KMS-11 (cell line): ENCODE measurements around the gene GUCY1A1.
"Not testable (repeated sequence)": the region's sequence is repeated elsewhere in the genome, so short reads cannot be mapped to it uniquely, and the experiment has no call there.

Source experiments
- H2AFZ ChIP-seq: fragments of 200-600 bp; sonication (generic); 2 replicates; pipeline ENCODE4 v1.6.1; 2016; ENCODE audit warnings: antibody characterized with exemption, mixed run types, low read depth
- H3K27ac ChIP-seq: fragments of 200-600 bp; sonication (generic); 2 replicates; pipeline ENCODE4 v1.6.1; 2016; ENCODE audit warnings: mild to moderate bottlenecking, mixed run types
- H3K27me3 ChIP-seq: fragments of 200-600 bp; sonication (generic); 2 replicates; pipeline ENCODE4 v1.6.1; 2017; ENCODE audit warnings: mild to moderate bottlenecking, low read depth, mixed run types, moderate library complexity; ENCODE audit not compliant: insufficient read depth
- H3K36me3 ChIP-seq: fragments of 200-600 bp; sonication (generic); 2 replicates; pipeline ENCODE4 v1.6.1; 2017; ENCODE audit warnings: mild to moderate bottlenecking, mixed run types; ENCODE audit not compliant: insufficient read depth
- H3K4me1 ChIP-seq: fragments of 200-600 bp; sonication (generic); 2 replicates; pipeline ENCODE4 v1.6.1; 2016; ENCODE audit warnings: mild to moderate bottlenecking, low read depth, mixed run types; ENCODE audit not compliant: poor library complexity, severe bottlenecking
- H3K4me2 ChIP-seq: fragments of 200-600 bp; sonication (generic); 2 replicates; pipeline ENCODE4 v1.7.0; 2016; ENCODE audit warnings: mild to moderate bottlenecking, mixed run types
- H3K4me3 ChIP-seq: fragments of 200-600 bp; sonication (generic); IDR thresholded peaks from 2 replicates; pipeline ENCODE4 v1.6.1; 2017; ENCODE audit warnings: low read depth, low read length, mixed read lengths; ENCODE audit not compliant: insufficient read depth
- H3K79me2 ChIP-seq: fragments of 200-600 bp; sonication (generic); 2 replicates; pipeline ENCODE4 v1.6.1; 2016; ENCODE audit warnings: low read depth, mixed run types; ENCODE audit not compliant: insufficient read depth
- H3K9ac ChIP-seq: fragments of 200-600 bp; sonication (generic); 2 replicates; pipeline ENCODE4 v1.6.1; 2016; ENCODE audit warnings: mild to moderate bottlenecking, mixed run types
- H4K20me1 ChIP-seq: fragments of 200-600 bp; sonication (generic); 2 replicates; pipeline ENCODE4 v1.6.1; 2016; ENCODE audit warnings: mild to moderate bottlenecking, mixed run types; ENCODE audit not compliant: insufficient read depth
- TF ChIP-seq, protein P1 (sequence below): fragments of 200-600 bp; sonication (generic); conservative IDR thresholded peaks from 2 replicates; pipeline ENCODE4 v1.6.1; 2017; ENCODE audit warnings: low read depth, mild to moderate bottlenecking, antibody characterized with exemption, low read length, moderate library complexity, mixed read lengths

The GUCY1A1 gene

DNA sequence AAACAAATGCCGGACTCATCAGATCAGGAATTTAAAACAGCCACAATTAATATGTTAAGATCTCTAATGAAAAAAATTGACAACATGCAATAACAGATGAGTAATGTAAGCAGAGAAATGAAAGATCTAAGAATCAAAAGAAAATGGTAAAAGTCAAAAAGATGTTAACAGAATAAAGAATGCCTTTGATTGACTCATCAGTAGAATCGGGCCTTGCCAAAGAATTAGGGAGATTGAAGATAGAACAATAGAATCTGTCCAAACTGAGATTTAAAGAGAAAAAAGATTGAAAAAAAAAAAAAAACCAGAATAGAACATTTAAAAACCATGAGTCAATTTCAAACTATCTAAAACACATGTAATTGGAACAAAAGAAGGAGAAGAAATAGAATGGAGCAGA, 25.9 kb upstream of the GUCY1A1 start:
- H3K4me2 ChIP-seq: peak overlapping the region; percentile 75
- H3K79me2 ChIP-seq: no peaks in the 10 kb centered on the region
- no peaks in the 10 kb centered on the region for H3K36me3 ChIP-seq
- peak overlapping the region; percentile 69 for H3K9ac ChIP-seq
- H3K27ac ChIP-seq: peak overlapping the region; percentile 93
- no peak overlapping the region for H3K4me3 ChIP-seq
- H3K27me3 ChIP-seq: no peaks in the 10 kb centered on the region
- H2AFZ ChIP-seq: peak overlapping the region; percentile 47
- no peaks in the 10 kb centered on the region for H4K20me1 ChIP-seq
- TF ChIP-seq, protein P1, sequence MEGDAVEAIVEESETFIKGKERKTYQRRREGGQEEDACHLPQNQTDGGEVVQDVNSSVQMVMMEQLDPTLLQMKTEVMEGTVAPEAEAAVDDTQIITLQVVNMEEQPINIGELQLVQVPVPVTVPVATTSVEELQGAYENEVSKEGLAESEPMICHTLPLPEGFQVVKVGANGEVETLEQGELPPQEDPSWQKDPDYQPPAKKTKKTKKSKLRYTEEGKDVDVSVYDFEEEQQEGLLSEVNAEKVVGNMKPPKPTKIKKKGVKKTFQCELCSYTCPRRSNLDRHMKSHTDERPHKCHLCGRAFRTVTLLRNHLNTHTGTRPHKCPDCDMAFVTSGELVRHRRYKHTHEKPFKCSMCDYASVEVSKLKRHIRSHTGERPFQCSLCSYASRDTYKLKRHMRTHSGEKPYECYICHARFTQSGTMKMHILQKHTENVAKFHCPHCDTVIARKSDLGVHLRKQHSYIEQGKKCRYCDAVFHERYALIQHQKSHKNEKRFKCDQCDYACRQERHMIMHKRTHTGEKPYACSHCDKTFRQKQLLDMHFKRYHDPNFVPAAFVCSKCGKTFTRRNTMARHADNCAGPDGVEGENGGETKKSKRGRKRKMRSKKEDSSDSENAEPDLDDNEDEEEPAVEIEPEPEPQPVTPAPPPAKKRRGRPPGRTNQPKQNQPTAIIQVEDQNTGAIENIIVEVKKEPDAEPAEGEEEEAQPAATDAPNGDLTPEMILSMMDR: no peak
- peaks cover 84% of the 10 kb centered on the region for H3K4me1 ChIP-seq

DNA sequence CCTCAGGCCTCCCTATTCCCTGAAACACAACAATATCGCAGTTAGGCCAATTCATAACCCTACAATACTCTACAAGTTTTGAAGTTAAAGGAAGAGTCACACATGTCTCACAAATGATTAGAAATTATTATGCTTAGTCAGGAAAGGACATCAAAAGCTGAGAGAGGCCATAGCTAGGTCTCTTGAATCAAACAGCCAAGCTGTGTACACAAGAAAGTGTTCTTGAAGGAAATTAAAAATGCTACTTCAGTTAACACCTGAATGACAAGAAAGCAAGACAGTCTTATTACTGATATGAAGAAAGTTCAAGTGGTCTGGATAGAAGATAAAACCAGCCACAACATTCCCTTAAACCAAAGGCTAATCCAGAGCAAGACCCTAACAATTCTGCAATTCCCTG, 23.6 kb upstream of the GUCY1A1 start:
- Histone ChIP-seq H3K79me2 (no peaks in the 10 kb centered on the region), H3K27me3 (no peaks in the 10 kb centered on the region), H3K4me2 (peak overlapping the region; percentile 5; the same call in 1 of the 2 replicates), H3K9ac (no peak overlapping the region), H3K4me1 (peaks cover 82% of the 10 kb centered on the region), H2AFZ (peak overlapping the region; percentile 31; the same call in 1 of the 2 replicates), H3K27ac (peak overlapping the region; percentile 93; the same call in 1 of the 2 replicates), H4K20me1 (no peaks in the 10 kb centered on the region), H3K36me3 (no peaks in the 10 kb centered on the region), H3K4me3 (no peak overlapping the region)
- TF ChIP-seq, protein P1: no peak

DNA sequence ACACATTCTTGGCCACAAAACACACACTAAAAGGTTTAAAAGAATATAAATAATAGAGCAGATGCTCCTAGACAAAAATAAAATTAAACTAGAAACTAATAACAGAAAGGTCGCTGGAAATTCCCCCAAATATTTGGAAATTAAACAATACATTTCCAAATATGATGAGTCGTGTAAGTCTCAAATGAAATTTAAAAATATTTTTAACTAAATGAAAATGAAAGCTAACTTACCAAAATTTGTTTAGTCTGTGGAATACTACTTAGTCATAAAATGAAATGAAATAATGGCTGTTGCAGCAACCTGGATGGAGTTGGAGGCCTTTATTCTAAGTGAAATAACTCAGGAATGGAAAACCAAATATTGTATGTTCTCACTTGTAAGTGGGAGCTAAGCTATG, 20.6 kb upstream of the GUCY1A1 start:
- Histone ChIP-seq H4K20me1 (no peaks in the 10 kb centered on the region), H3K4me2 (0 out of 2 replicates have a peak overlapping the region, but pooled peaks have one; percentile 1), H3K27ac (no peak overlapping the region), H3K9ac (no peak overlapping the region), H3K27me3 (no peaks in the 10 kb centered on the region), H3K4me1 (peaks cover 60% of the 10 kb centered on the region), H3K36me3 (no peaks in the 10 kb centered on the region), H3K79me2 (no peaks in the 10 kb centered on the region), H2AFZ (no peak overlapping the region), H3K4me3 (no peak overlapping the region)
- TF ChIP-seq, protein P1: no peak

DNA sequence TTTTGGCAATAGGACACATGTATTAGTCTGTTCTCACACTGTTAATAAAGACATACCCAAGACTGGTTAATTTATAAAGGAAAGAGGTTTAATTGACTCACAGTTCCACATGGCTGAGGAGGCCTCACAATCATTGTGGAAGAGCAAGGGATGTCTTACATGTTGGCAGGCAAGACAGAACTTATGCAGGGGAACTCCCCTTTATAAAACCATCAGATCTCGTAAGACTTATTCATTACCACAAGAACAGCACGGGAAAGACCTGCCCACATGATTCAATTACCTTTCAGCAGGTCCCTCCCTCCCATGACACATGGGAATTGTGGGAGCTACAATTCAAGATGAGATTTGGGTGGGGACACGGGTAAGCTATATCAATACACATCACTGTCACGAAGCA, 15.9 kb upstream of the GUCY1A1 start:
- not testable (repeated sequence) for H4K20me1 ChIP-seq, H3K27ac ChIP-seq, H3K4me3 ChIP-seq, H3K9ac ChIP-seq, H2AFZ ChIP-seq, H3K4me2 ChIP-seq, H3K27me3 ChIP-seq, H3K36me3 ChIP-seq, H3K79me2 ChIP-seq
- H3K4me1 ChIP-seq: peaks cover 18% of the 10 kb centered on the region

DNA sequence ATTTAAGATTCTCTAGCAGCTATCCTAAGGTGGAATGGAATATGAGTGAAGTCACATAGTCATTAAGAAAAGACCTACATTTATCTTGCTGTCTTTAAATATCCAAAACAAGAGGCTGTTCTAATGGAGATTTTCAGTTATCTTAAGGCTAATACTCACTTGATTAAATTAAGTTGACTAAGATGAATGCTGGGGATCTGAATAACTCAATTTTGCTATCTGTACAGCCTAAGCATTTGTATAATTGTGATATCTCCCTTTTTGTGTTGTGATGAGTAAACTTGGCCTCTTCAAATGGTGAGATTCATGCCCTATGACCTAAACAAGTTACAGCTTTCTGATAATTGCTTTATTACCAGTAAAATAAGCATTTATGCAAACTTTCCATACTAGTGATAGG, 13.6 kb upstream of the GUCY1A1 start:
- Histone ChIP-seq H3K9ac (no peak overlapping the region), H3K79me2 (no peaks in the 10 kb centered on the region), H3K36me3 (no peaks in the 10 kb centered on the region), H4K20me1 (no peaks in the 10 kb centered on the region), H2AFZ (no peak overlapping the region), H3K27me3 (no peaks in the 10 kb centered on the region), H3K4me2 (no peak overlapping the region), H3K4me1 (peaks cover 31% of the 10 kb centered on the region), H3K4me3 (no peak overlapping the region), H3K27ac (no peak overlapping the region)
- TF ChIP-seq, protein P1: no peak
